Naive B cell (primary cell): ENCODE data around the gene PPME1. TPM values are rescaled to one million over a fixed set of nuclear protein-coding genes. Genes with fewer than 3 reads are reported as not detected.
A peak's percentile ranks its signal among the peaks of the same experiment; 100 is the strongest.

Experiments used
- ATAC-seq, 2 donors: fragments of 150-1000 bp; cut with Tn5 transposase; 2 replicates each; pipeline ENCODE4 v1.10.0; 2021; ENCODE audit warnings: low read depth in 2 of 2, mild to moderate bottlenecking in 2 of 2, moderate library complexity in 2 of 2
- DNase-seq: peaks from one replicate; pipeline ENCODE4 v3.0.0; 2022
- H3K27ac Mint-ChIP-seq, 6 donors: one replicate each; pipeline ENCODE4 v1.8.0; 2020 to 2022; ENCODE audit warnings: mild to moderate bottlenecking in 6 of 6, mixed read lengths in 6 of 6, moderate library complexity in 5 of 6, inconsistent platforms in 2 of 6
- H3K27me3 Mint-ChIP-seq, 3 donors: one replicate each; pipeline ENCODE4 v1.8.0; 2021 to 2022; ENCODE audit warnings: mixed read lengths in 3 of 3, mild to moderate bottlenecking in 1 of 3
- H3K36me3 Mint-ChIP-seq, 2 donors: one replicate each; pipeline ENCODE4 v1.8.0; 2020 to 2022; ENCODE audit warnings: mixed read lengths in 2 of 2, inconsistent platforms in 1 of 2, mild to moderate bottlenecking in 1 of 2
- H3K4me1 Mint-ChIP-seq, 3 donors: one replicate each; pipeline ENCODE4 v1.8.0; 2020 to 2022; ENCODE audit warnings: mixed read lengths in 3 of 3, inconsistent platforms in 1 of 3, mild to moderate bottlenecking in 1 of 3, moderate library complexity in 1 of 3
- H3K4me3 Mint-ChIP-seq, 8 donors: one replicate each; pipeline ENCODE4 v1.8.0; 2020 to 2022; ENCODE audit warnings: mild to moderate bottlenecking in 8 of 8, mixed read lengths in 8 of 8, moderate library complexity in 8 of 8, inconsistent platforms in 2 of 8
- H3K9me3 Mint-ChIP-seq, 7 donors: one replicate each; pipeline ENCODE4 v1.8.0; 2020 to 2022; ENCODE audit warnings: mixed read lengths in 7 of 7, mild to moderate bottlenecking in 5 of 7, inconsistent platforms in 2 of 7, moderate library complexity in 1 of 7
- polyA plus RNA-seq, 6 donors: library from polyadenylated mRNA; unstranded; fragments of 300-500 nt; fragmentation: Illumina TruSeq; gene quantifications; one replicate each; pipeline ENCODE4 v1.2.3, GENCODE V29; 2021; ENCODE audit warnings: low read depth in 6 of 6

The PPME1 gene
- polyA plus RNA-seq, 6 donors from 2014 or later: 5.4 to 12.7 (median 10.7) TPM

GRCh38 chr11:74212533-74212932 lies 41.4 kb downstream of the PPME1 start:
- Mint-ChIP-seq H3K9me3 (peaks cover 4 to 30% (median 10%) of the 10 kb centered on the region in 7 donors), H3K36me3 (peaks cover 39 to 66% of the 10 kb centered on the region in 2 donors), H3K27me3 (no peaks in the 10 kb centered on the region), H3K4me3 (no peak overlapping the region), H3K4me1 (peaks cover 0 to 4% (median 0%) of the 10 kb centered on the region in 3 donors), H3K27ac (no peak overlapping the region)
- DNase-seq (no peak), ATAC-seq (no peak)

GRCh38 chr11:74220376-74220775 lies 49.3 kb downstream of the PPME1 start:
- Mint-ChIP-seq H3K27ac (no peak overlapping the region), H3K36me3 (peaks cover 8 to 11% of the 10 kb centered on the region in 2 donors), H3K4me1 (no peaks in the 10 kb centered on the region), H3K9me3 (peaks cover 0 to 4% (median 0%) of the 10 kb centered on the region in 7 donors), H3K4me3 (no peak overlapping the region), H3K27me3 (no peaks in the 10 kb centered on the region)
- ATAC-seq (no peak), DNase-seq (no peak)

- ATAC-seq: no peak
- Mint-ChIP-seq H3K27ac (peak overlapping the region in 1 of 6 donors; percentile 17), H3K4me1 (no peaks in the 10 kb centered on the region), H3K4me3 (no peak overlapping the region), H3K36me3 (peaks cover 0 to 11% of the 10 kb centered on the region in 2 donors), H3K9me3 (peaks cover 0 to 1% (median 0%) of the 10 kb centered on the region in 7 donors), H3K27me3 (no peaks in the 10 kb centered on the region)
- DNase-seq: no peak
These were observed 50.7 kb downstream of the PPME1 start for GRCh38 chr11:74221816-74222215.

- Mint-ChIP-seq H3K4me3 (no peak overlapping the region), H3K27ac (no peak overlapping the region), H3K9me3 (peaks cover 0 to 1% (median 0%) of the 10 kb centered on the region in 7 donors), H3K4me1 (no peaks in the 10 kb centered on the region), H3K36me3 (peaks cover 0 to 17% of the 10 kb centered on the region in 2 donors), H3K27me3 (no peaks in the 10 kb centered on the region)
- DNase-seq (no peak), ATAC-seq (no peak)
These were observed 54.5 kb downstream of the PPME1 start for GRCh38 chr11:74225565-74225964.

GRCh38 chr11:74226907-74227306 lies 55.8 kb downstream of the PPME1 start:
- DNase-seq (no peak), ATAC-seq (no peak)
- Mint-ChIP-seq H3K27ac (no peak overlapping the region), H3K27me3 (no peaks in the 10 kb centered on the region), H3K4me3 (no peak overlapping the region), H3K9me3 (peaks cover 0 to 1% (median 0%) of the 10 kb centered on the region in 7 donors), H3K4me1 (no peaks in the 10 kb centered on the region), H3K36me3 (peaks cover 0 to 23% of the 10 kb centered on the region in 2 donors)

- DNase-seq (no peak), ATAC-seq (no peak)
- Mint-ChIP-seq H3K27ac (no peak overlapping the region), H3K4me1 (no peaks in the 10 kb centered on the region), H3K27me3 (no peaks in the 10 kb centered on the region), H3K36me3 (peaks cover 0 to 13% of the 10 kb centered on the region in 2 donors), H3K9me3 (no peaks in the 10 kb centered on the region), H3K4me3 (no peak overlapping the region)
These were observed 61.3 kb downstream of the PPME1 start for GRCh38 chr11:74232311-74232950.

GRCh38 chr11:74233683-74234082 lies 62.6 kb downstream of the PPME1 start:
- H3K27me3 Mint-ChIP-seq: no peaks in the 10 kb centered on the region

GRCh38 chr11:74235121-74235520 lies 64.0 kb downstream of the PPME1 start:
- Mint-ChIP-seq H3K27me3 (no peaks in the 10 kb centered on the region), H3K4me3 (no peak overlapping the region), H3K4me1 (no peaks in the 10 kb centered on the region), H3K27ac (no peak overlapping the region), H3K36me3 (peaks cover 15 to 23% of the 10 kb centered on the region in 2 donors), H3K9me3 (peaks cover 0 to 2% (median 0%) of the 10 kb centered on the region in 7 donors)
- no peak for DNase-seq
- ATAC-seq: no peak

More at GRCh38 chr11:74233683-74234082, 62.6 kb downstream of the PPME1 start:
- DNase-seq (no peak), ATAC-seq (peak in 1 of 2 donors; percentile 21)
- peaks cover 1 to 13% of the 10 kb centered on the region in 2 donors for H3K36me3 Mint-ChIP-seq
- H3K27ac Mint-ChIP-seq: no peak overlapping the region
- H3K4me3 Mint-ChIP-seq: no peak overlapping the region
- H3K9me3 Mint-ChIP-seq: no peaks in the 10 kb centered on the region
- H3K4me1 Mint-ChIP-seq: no peaks in the 10 kb centered on the region

GRCh38 chr11:74237541-74237940 lies 66.5 kb downstream of the PPME1 start:
- H3K4me1 Mint-ChIP-seq: no peaks in the 10 kb centered on the region
- ATAC-seq: no peak
- H3K27ac Mint-ChIP-seq: no peak overlapping the region
- no peak overlapping the region for H3K4me3 Mint-ChIP-seq
- DNase-seq: no peak
- H3K9me3 Mint-ChIP-seq: peaks cover 0 to 2% (median 0%) of the 10 kb centered on the region in 7 donors
- H3K27me3 Mint-ChIP-seq: no peaks in the 10 kb centered on the region
- peaks cover 12 to 16% of the 10 kb centered on the region in 2 donors for H3K36me3 Mint-ChIP-seq

- Mint-ChIP-seq H3K27me3 (no peaks in the 10 kb centered on the region), H3K4me3 (no peak overlapping the region), H3K4me1 (no peaks in the 10 kb centered on the region), H3K27ac (no peak overlapping the region), H3K36me3 (peaks cover 12 to 16% of the 10 kb centered on the region in 2 donors), H3K9me3 (peaks cover 0 to 2% (median 0%) of the 10 kb centered on the region in 7 donors)
- no peak for ATAC-seq
- DNase-seq: no peak
These were observed 67.2 kb downstream of the PPME1 start for GRCh38 chr11:74238243-74238642.

- Mint-ChIP-seq H3K36me3 (peaks cover 0 to 21% of the 10 kb centered on the region in 2 donors), H3K4me1 (no peaks in the 10 kb centered on the region), H3K9me3 (no peaks in the 10 kb centered on the region)
These were observed 77.4 kb downstream of the PPME1 start for GRCh38 chr11:74248469-74248868.

GRCh38 chr11:74249496-74249895 lies 78.4 kb downstream of the PPME1 start:
- ATAC-seq: no peak
- Mint-ChIP-seq H3K4me3 (no peak overlapping the region), H3K9me3 (no peaks in the 10 kb centered on the region), H3K27me3 (no peaks in the 10 kb centered on the region), H3K4me1 (no peaks in the 10 kb centered on the region), H3K27ac (no peak overlapping the region), H3K36me3 (peaks cover 0 to 24% of the 10 kb centered on the region in 2 donors)
- no peak for DNase-seq

More at GRCh38 chr11:74248469-74248868, 77.4 kb downstream of the PPME1 start:
- Mint-ChIP-seq H3K4me3 (no peak overlapping the region), H3K27ac (no peak overlapping the region), H3K27me3 (no peaks in the 10 kb centered on the region)
- no peak for DNase-seq
- ATAC-seq: no peak

GRCh38 chr11:74253361-74253760 lies 82.3 kb downstream of the PPME1 start:
- Mint-ChIP-seq H3K9me3 (no peaks in the 10 kb centered on the region), H3K27me3 (no peaks in the 10 kb centered on the region), H3K4me3 (no peak overlapping the region), H3K36me3 (peaks cover 8 to 17% of the 10 kb centered on the region in 2 donors), H3K4me1 (peaks cover 0 to 7% (median 0%) of the 10 kb centered on the region in 3 donors), H3K27ac (peak overlapping the region in 1 of 6 donors; percentile 46)
- ATAC-seq: no peak
- DNase-seq: no peak

GRCh38 chr11:74255741-74256375 lies 84.8 kb downstream of the PPME1 start:
- Mint-ChIP-seq H3K9me3 (no peaks in the 10 kb centered on the region), H3K27ac (no peak overlapping the region), H3K4me3 (no peak overlapping the region), H3K27me3 (peaks cover 0 to 2% (median 0%) of the 10 kb centered on the region in 3 donors), H3K36me3 (peaks cover 6 to 8% of the 10 kb centered on the region in 2 donors), H3K4me1 (peaks cover 0 to 7% (median 0%) of the 10 kb centered on the region in 3 donors)
- DNase-seq (peak; percentile 32), ATAC-seq (peak; percentile 56 to 63)
